Liver (tissue), 3 donors: ENCODE measurements around the gene IQCK.

Experiments used
- EGR1 ChIP-seq, 2 donors: IDR thresholded peaks; 2 replicates each; pipeline ENCODE4 v1.6.1; 2016 to 2018; ENCODE audit warnings: antibody characterized with exemption in 2 of 2, low read depth in 2 of 2
- FOXA1 ChIP-seq: IDR thresholded peaks from 2 replicates; pipeline ENCODE4 v1.6.1; 2016; ENCODE audit warnings: antibody characterized with exemption
- GABPA ChIP-seq, 2 donors: IDR thresholded peaks in 1 of 2; conservative IDR thresholded peaks in 1 of 2; 2 replicates each; pipeline ENCODE4 v1.6.1; 2016; ENCODE audit warnings: antibody characterized with exemption in 2 of 2, mild to moderate bottlenecking in 1 of 2, moderate library complexity in 1 of 2
- JUND ChIP-seq, 2 donors: IDR thresholded peaks; 2 replicates each; pipeline ENCODE4 v1.6.1; 2016; ENCODE audit warnings: antibody characterized with exemption in 2 of 2
- MAX ChIP-seq: IDR thresholded peaks from 2 replicates; pipeline ENCODE4 v1.6.1; 2016; ENCODE audit warnings: antibody characterized with exemption
- NR2F2 ChIP-seq: IDR thresholded peaks from 2 replicates; pipeline ENCODE4 v1.6.1; 2016; ENCODE audit warnings: antibody characterized with exemption
- RAD21 ChIP-seq, 2 donors: IDR thresholded peaks; 2 replicates each; pipeline ENCODE4 v1.6.1; 2016; ENCODE audit warnings: antibody characterized with exemption in 2 of 2, mild to moderate bottlenecking in 2 of 2
- RXRA ChIP-seq, 2 donors: IDR thresholded peaks; 2 replicates each; pipeline ENCODE4 v1.6.1; 2017 to 2018; ENCODE audit warnings: antibody characterized with exemption in 2 of 2, mild to moderate bottlenecking in 1 of 2
- SP1 ChIP-seq: IDR thresholded peaks from 2 replicates; pipeline ENCODE4 v1.6.1; 2018; ENCODE audit warnings: antibody characterized with exemption, mild to moderate bottlenecking
- YY1 ChIP-seq: IDR thresholded peaks from 2 replicates; pipeline ENCODE4 v1.6.1; 2016; ENCODE audit warnings: antibody characterized with exemption, mild to moderate bottlenecking
- ZBTB33 ChIP-seq: IDR thresholded peaks from 2 replicates; pipeline ENCODE4 v1.6.1; 2016; ENCODE audit warnings: antibody characterized with exemption
- TF ChIP-seq, protein P1 (sequence below): fragments of 150-350 bp; IDR thresholded peaks from 2 replicates; pipeline ENCODE4 v1.5.1; 2017; ENCODE audit warnings: improper control_type of control experiment, low read depth, low read length; ENCODE audit not compliant: missing input control
- TF ChIP-seq, protein P2 (sequence below): IDR thresholded peaks from 2 replicates; pipeline ENCODE4 v1.6.1; 2016; ENCODE audit warnings: antibody characterized with exemption, mild to moderate bottlenecking
- donor health status: healthy.
- donor health status: healthy.

GRCh38 chr16:19753815-19754643 lies 36.0 kb downstream of the IQCK start:
- TF ChIP-seq, protein P1, sequence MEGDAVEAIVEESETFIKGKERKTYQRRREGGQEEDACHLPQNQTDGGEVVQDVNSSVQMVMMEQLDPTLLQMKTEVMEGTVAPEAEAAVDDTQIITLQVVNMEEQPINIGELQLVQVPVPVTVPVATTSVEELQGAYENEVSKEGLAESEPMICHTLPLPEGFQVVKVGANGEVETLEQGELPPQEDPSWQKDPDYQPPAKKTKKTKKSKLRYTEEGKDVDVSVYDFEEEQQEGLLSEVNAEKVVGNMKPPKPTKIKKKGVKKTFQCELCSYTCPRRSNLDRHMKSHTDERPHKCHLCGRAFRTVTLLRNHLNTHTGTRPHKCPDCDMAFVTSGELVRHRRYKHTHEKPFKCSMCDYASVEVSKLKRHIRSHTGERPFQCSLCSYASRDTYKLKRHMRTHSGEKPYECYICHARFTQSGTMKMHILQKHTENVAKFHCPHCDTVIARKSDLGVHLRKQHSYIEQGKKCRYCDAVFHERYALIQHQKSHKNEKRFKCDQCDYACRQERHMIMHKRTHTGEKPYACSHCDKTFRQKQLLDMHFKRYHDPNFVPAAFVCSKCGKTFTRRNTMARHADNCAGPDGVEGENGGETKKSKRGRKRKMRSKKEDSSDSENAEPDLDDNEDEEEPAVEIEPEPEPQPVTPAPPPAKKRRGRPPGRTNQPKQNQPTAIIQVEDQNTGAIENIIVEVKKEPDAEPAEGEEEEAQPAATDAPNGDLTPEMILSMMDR, result no peak
- TF ChIP-seq SP1 (no peak), EGR1 (IDR thresholded peaks at IDR 0.05; ENCODE audit: low read depth in 2 of 2) (no peak), MAX (no peak), RXRA (IDR thresholded peaks at IDR 0.05) (no peak), YY1 (no peak), JUND (IDR thresholded peaks at IDR 0.05) (no peak), ZBTB33 (no peak), RAD21 (IDR thresholded peaks at IDR 0.05) (no peak), GABPA (IDR thresholded peaks at IDR 0.05 in 1 of 2, conservative IDR thresholded peaks at IDR 0.05 in 1 of 2) (no peak), NR2F2 (no peak), FOXA1 (no peak)
- TF ChIP-seq, protein P2, sequence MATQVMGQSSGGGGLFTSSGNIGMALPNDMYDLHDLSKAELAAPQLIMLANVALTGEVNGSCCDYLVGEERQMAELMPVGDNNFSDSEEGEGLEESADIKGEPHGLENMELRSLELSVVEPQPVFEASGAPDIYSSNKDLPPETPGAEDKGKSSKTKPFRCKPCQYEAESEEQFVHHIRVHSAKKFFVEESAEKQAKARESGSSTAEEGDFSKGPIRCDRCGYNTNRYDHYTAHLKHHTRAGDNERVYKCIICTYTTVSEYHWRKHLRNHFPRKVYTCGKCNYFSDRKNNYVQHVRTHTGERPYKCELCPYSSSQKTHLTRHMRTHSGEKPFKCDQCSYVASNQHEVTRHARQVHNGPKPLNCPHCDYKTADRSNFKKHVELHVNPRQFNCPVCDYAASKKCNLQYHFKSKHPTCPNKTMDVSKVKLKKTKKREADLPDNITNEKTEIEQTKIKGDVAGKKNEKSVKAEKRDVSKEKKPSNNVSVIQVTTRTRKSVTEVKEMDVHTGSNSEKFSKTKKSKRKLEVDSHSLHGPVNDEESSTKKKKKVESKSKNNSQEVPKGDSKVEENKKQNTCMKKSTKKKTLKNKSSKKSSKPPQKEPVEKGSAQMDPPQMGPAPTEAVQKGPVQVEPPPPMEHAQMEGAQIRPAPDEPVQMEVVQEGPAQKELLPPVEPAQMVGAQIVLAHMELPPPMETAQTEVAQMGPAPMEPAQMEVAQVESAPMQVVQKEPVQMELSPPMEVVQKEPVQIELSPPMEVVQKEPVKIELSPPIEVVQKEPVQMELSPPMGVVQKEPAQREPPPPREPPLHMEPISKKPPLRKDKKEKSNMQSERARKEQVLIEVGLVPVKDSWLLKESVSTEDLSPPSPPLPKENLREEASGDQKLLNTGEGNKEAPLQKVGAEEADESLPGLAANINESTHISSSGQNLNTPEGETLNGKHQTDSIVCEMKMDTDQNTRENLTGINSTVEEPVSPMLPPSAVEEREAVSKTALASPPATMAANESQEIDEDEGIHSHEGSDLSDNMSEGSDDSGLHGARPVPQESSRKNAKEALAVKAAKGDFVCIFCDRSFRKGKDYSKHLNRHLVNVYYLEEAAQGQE, result no peak
